ENCODE results near the gene ZNF789. TPM values are rescaled to one million over a fixed set of nuclear protein-coding genes. Genes with fewer than 3 reads are reported as not detected.

ZNF789 gene
- polyA plus RNA-seq, 1 of the 3 experiments (the other 2 are of a cell fraction) = 27.7 TPM

GRCh38 chr7:99497766-99498545 lies 25.3 kb downstream of the ZNF789 start (continued):
- no peak for TF ChIP-seq RFX5 (IDR thresholded peaks at IDR 0.05; ENCODE audit: low read length)
- TF ChIP-seq TAF1 (IDR thresholded peaks at IDR 0.05; ENCODE audit: borderline replicate concordance, low read depth, low read length) = no peak
- no peak for TF ChIP-seq GABPA (IDR thresholded peaks at IDR 0.05; ENCODE audit: low read depth)
- TF ChIP-seq ZBTB33 (IDR thresholded peaks at IDR 0.05; ENCODE audit: borderline replicate concordance, low read depth) = no peak

- Histone ChIP-seq H3K4me3 (ENCODE audit: low read depth in 2 of 2, low read length in 1 of 2) (peak overlapping the region; percentile 65 to 80), H3K9me3 (peaks cover 7% of the 10 kb centered on the region; the same call in 1 of the 2 replicates), H3K36me3 (replicated peaks in 1 of 2; ENCODE audit: control insufficient read depth in 1 of 2, insufficient read depth in 2 of 2, low read length in 1 of 2) (peaks cover 12 to 42% of the 10 kb centered on the region in 2 experiments), H3K27ac (ENCODE audit: low read depth in 2 of 2, low read length in 1 of 2) (peak overlapping the region in 1 of 2 experiments; percentile 87; a peak in 1 of 4 replicates), H2AFZ (ENCODE audit: low read depth) (no peak overlapping the region), H3K9ac (peak overlapping the region; percentile 74), H3K4me1 (ENCODE audit: control insufficient read depth in 1 of 2, insufficient read depth in 2 of 2, low read depth in 1 of 2, low read length in 1 of 2) (peaks cover 9 to 10% of the 10 kb centered on the region in 2 experiments; a peak in 3 of 4 replicates), H3K79me2 (ENCODE audit: insufficient read depth) (peaks cover 78% of the 10 kb centered on the region), H4K20me1 (ENCODE audit: insufficient read depth) (peaks cover 18% of the 10 kb centered on the region), H3K9me2 (no peaks in the 10 kb centered on the region), H3F3A (replicated peaks; ENCODE audit: insufficient read depth) (peaks cover 7% of the 10 kb centered on the region), H3K4me2 (peak overlapping the region; percentile 91), H3K27me3 (ENCODE audit: insufficient read depth) (no peaks in the 10 kb centered on the region)
- DNase-seq = peak; percentile 32
- ChIA-PET CTCF (interaction anchor here (0.7 kb wide), 1 partner anchor 49 kb away, joined by 3 read pairs; no protein-coding TSS in a partner anchor), POLR2A (no interaction called here)
- 34% methylated on average over 10 of the region's 11 CpGs for WGBS (ENCODE audit: low lambda C conversion rate)
- no peak for TF ChIP-seq YY1 (IDR thresholded peaks at IDR 0.05; ENCODE audit: low read depth)
- no peak for TF ChIP-seq GATA2 (CRISPR knock-in tag; IDR thresholded peaks at IDR 0.05)
- TF ChIP-seq MAX (IDR thresholded peaks at IDR 0.05; ENCODE audit: low read depth) = no peak
- no peak for TF ChIP-seq RFX5 (IDR thresholded peaks at IDR 0.05; ENCODE audit: low read length)
- no peak for TF ChIP-seq PBX3 (IDR thresholded peaks at IDR 0.05)
Observed at GRCh38 chr7:99498546-99498944, 25.9 kb downstream of the ZNF789 start.

- peak overlapping the region; percentile 91 for H3K4me2 ChIP-seq
- ChIA-PET CTCF (interaction anchor here (0.7 to 1.4 kb wide), 2 partner anchors 50 to 81 kb away, joined by 3 to 4 read pairs; no protein-coding TSS in a partner anchor), POLR2A (interaction anchor here (0.5 to 1.7 kb wide), 8 partner anchors 12 to 118 kb away, joined by 3 to 15 read pairs (median 6); partner anchors contain the start of genes BUD31, FAM200A, PDAP1 and ZNF655)
- peaks cover 9 to 10% of the 10 kb centered on the region in 2 experiments; a peak in 3 of 4 replicates for H3K4me1 ChIP-seq (ENCODE audit: control insufficient read depth in 1 of 2, insufficient read depth in 2 of 2, low read depth in 1 of 2, low read length in 1 of 2)
- H3K27me3 ChIP-seq (ENCODE audit: insufficient read depth) = no peaks in the 10 kb centered on the region
- peaks cover 4 to 34% of the 10 kb centered on the region in 2 experiments for H3K36me3 ChIP-seq (replicated peaks in 1 of 2; ENCODE audit: control insufficient read depth in 1 of 2, insufficient read depth in 2 of 2, low read length in 1 of 2)
- peak overlapping the region; percentile 90; the same call in 1 of the 2 replicates for H2AFZ ChIP-seq (ENCODE audit: low read depth)
- peaks cover 18% of the 10 kb centered on the region for H4K20me1 ChIP-seq (ENCODE audit: insufficient read depth)
- no peaks in the 10 kb centered on the region for H3K9me2 ChIP-seq
- H3K4me3 ChIP-seq (ENCODE audit: low read depth in 2 of 2, low read length in 1 of 2) = peak overlapping the region; percentile 65 to 80
- H3K79me2 ChIP-seq (ENCODE audit: insufficient read depth) = peaks cover 70% of the 10 kb centered on the region
- WGBS (ENCODE audit: low lambda C conversion rate) = 2% methylated on average over 11 of the region's 14 CpGs
- H3K9ac ChIP-seq = peak overlapping the region; percentile 74
- H3K9me3 ChIP-seq = no peaks in the 10 kb centered on the region
- H3K27ac ChIP-seq (ENCODE audit: low read depth in 2 of 2, low read length in 1 of 2) = peak overlapping the region; percentile 75 to 87
- no peak for DNase-seq
- H3F3A ChIP-seq (replicated peaks; ENCODE audit: insufficient read depth) = peaks cover 7% of the 10 kb centered on the region
- TF ChIP-seq CTCF (IDR thresholded peaks at IDR 0.05) (no peak), CHD2 (IDR thresholded peaks at IDR 0.05; ENCODE audit: low read length, partially characterized antibody) (no peak), POLR2AphosphoS5 (IDR thresholded peaks at IDR 0.05; ENCODE audit: low read depth, low read length) (no peak), IRF3 (IDR thresholded peaks at IDR 0.05; ENCODE audit: low read depth, low read length) (no peak), JUND (IDR thresholded peaks at IDR 0.05) (no peak), MXI1 (IDR thresholded peaks at IDR 0.05; ENCODE audit: low read depth, low read length) (no peak), GATA2 (CRISPR knock-in tag; IDR thresholded peaks at IDR 0.05) (no peak)
Observed at GRCh38 chr7:99499371-99499720, 26.7 kb downstream of the ZNF789 start.
